Measurements from ENCODE around the gene SLC2A6.

DNA sequence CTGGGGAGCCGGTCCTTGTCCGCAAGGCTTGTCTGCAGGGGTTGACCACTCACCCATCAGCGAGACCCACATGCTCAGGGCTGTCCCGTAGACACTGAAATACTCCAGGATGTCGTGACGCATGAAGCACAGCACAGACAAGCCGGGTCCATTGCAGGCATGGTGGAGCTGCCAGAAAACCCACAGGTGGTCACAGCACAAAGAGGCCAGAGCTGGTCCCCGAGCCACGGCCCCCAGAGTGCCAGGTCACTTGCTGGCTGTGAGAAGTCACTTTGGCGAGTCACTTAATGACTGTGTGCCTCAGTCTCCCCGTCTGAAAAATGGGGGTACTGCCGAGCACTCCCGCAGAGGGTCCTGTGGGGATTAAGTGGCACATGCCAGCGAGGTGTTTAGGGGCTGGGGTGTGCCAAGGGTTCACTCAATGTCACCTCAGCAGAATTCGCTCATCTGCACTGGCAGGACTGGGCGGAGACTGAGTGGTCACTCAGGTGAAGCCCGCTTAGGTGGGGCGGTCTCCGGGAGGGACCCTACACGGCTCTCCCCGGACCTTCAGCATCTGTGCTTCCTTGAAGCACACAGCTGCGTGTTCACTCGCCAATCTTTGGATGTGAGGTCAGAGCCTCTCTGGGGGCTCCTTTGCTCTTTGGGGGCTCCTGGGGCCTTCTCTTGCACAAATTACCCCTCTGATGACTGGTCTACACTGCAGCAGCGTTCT is 41.4 kb upstream of the SLC2A6 start:
- TF ChIP-seq, protein P1, sequence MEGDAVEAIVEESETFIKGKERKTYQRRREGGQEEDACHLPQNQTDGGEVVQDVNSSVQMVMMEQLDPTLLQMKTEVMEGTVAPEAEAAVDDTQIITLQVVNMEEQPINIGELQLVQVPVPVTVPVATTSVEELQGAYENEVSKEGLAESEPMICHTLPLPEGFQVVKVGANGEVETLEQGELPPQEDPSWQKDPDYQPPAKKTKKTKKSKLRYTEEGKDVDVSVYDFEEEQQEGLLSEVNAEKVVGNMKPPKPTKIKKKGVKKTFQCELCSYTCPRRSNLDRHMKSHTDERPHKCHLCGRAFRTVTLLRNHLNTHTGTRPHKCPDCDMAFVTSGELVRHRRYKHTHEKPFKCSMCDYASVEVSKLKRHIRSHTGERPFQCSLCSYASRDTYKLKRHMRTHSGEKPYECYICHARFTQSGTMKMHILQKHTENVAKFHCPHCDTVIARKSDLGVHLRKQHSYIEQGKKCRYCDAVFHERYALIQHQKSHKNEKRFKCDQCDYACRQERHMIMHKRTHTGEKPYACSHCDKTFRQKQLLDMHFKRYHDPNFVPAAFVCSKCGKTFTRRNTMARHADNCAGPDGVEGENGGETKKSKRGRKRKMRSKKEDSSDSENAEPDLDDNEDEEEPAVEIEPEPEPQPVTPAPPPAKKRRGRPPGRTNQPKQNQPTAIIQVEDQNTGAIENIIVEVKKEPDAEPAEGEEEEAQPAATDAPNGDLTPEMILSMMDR (IDR thresholded peaks at IDR 0.05), result no peak
- no peak for TF ChIP-seq POLR2AphosphoS5 (IDR thresholded peaks at IDR 0.05)
- TF ChIP-seq POLR2A (IDR thresholded peaks at IDR 0.05), result no peak
